ENCODE results near the gene ZFP92.

DNA sequence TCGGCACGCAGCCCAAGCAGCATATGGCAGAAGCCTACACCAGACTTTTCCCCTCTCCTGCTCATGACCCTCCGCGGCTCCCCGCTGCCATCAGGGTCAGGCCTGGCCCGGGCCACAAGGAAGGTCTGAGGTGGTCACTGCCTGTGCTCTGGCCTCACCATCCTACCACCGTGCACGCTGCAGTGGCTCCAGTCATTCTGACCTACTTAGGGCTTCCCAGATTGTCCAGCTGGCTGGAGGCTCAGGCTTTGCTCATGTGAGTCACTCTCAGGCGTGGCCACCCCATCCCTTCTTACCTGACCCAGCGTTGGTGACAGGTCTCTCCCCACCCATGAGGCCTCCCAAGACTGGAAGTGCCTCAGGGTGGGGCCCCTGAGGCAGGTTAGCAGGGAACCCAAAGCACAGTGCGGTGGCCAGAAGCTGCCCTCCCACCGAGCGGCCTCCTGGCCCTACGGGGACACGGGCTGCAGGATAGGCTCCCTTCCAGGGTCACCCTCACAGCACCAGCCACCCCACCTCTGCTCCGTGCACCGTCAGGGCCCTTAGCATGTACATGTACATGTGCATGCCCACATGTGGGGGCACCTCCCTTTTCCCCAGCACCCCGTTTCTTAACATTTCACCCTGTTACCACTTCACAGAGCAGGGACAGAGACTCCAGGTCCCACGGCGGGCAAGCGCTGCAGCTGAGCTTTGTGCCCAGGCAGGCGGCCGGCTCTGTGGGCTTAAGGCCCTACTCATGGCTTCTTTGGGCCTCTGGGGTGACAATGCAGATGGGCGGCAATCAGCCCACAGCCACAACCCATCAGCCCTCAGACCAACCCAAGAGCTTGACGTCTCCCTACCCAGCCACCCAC is 32.4 kb downstream of the ZFP92 start:
- TF ChIP-seq REST (IDR thresholded peaks at IDR 0.05; ENCODE audit: insufficient read depth in 1 of 2, low read depth in 2 of 2, low read length in 2 of 2) (no peak), POLR2AphosphoS5 (IDR thresholded peaks at IDR 0.05; ENCODE audit: low read depth, low read length) (no peak), TAF1 (IDR thresholded peaks at IDR 0.05; ENCODE audit: borderline replicate concordance, insufficient read depth, low read length) (no peak), SIN3A (IDR thresholded peaks at IDR 0.05; ENCODE audit: borderline replicate concordance, insufficient read depth, low read length) (no peak), FOXP2 (optimal IDR thresholded peaks at IDR 0.05; ENCODE audit: borderline replicate concordance, extremely low read depth, extremely low read length, insufficient read depth) (no peak)

Measured in PFSK-1 (cell line).